CD14-positive monocyte (primary cell): ENCODE data around the gene SMIM15. TPM values are rescaled to one million over a fixed set of nuclear protein-coding genes. Genes with fewer than 3 reads are reported as not detected.
"Not testable (repeated sequence)": the region's sequence is repeated elsewhere in the genome, so short reads cannot be mapped to it uniquely, and the experiment has no call there.

Experiments
- DNase-seq, 3 donors: peaks; one replicate each; pipeline ENCODE4 v3.0.0-alpha.2; 2011 to 2022
- H2AFZ ChIP-seq: 2 replicates; pipeline ENCODE4 v1.6.0; 2012; ENCODE audit warnings: mild to moderate bottlenecking, low read depth, low read length, inconsistent platforms; ENCODE audit not compliant: insufficient read depth, poor library complexity, severe bottlenecking
- H3K27ac ChIP-seq, 2 donors: 1 replicate in 1 of 2; 2 replicates in 1 of 2; pipeline ENCODE4 v1.5.1; 2012 to 2013; ENCODE audit warnings: low read length in 2 of 2, control low read depth in 1 of 2, inconsistent platforms in 1 of 2, low read depth in 1 of 2, mild to moderate bottlenecking in 1 of 2
- H3K27me3 ChIP-seq, 2 donors: one replicate each; pipeline versions ENCODE4 v1.6.0 to v1.6.1; 2011 to 2013; ENCODE audit warnings: low read length in 2 of 2; ENCODE audit not compliant: control insufficient read depth in 2 of 2, insufficient read depth in 2 of 2
- H3K36me3 ChIP-seq, 2 donors: replicated peaks in 1 of 2; 1 replicate in 1 of 2; 2 replicates in 1 of 2; pipeline versions ENCODE4 v1.5.1 to v1.6.1; 2012 to 2013; ENCODE audit warnings: low read length in 2 of 2, control low read depth in 1 of 2, inconsistent platforms in 1 of 2, mild to moderate bottlenecking in 1 of 2; ENCODE audit not compliant: insufficient read depth in 2 of 2, control insufficient read depth in 1 of 2
- H3K4me1 ChIP-seq, 2 donors: 1 replicate in 1 of 2; 2 replicates in 1 of 2; pipeline versions ENCODE4 v1.5.1 to v1.6.1; 2012 to 2013; ENCODE audit warnings: low read length in 2 of 2, control low read depth in 1 of 2, inconsistent platforms in 1 of 2, mild to moderate bottlenecking in 1 of 2, moderate library complexity in 1 of 2; ENCODE audit not compliant: insufficient read depth in 2 of 2, control insufficient read depth in 1 of 2
- H3K4me2 ChIP-seq: replicated peaks from 2 replicates; pipeline ENCODE3; 2012; ENCODE audit warnings: low read length, moderate library complexity, mild to moderate bottlenecking; ENCODE audit not compliant: poor library complexity, severe bottlenecking; ENCODE audit errors: extremely low read depth
- H3K4me3 ChIP-seq, 3 experiments: fragments of 200-600 bp in 1 of 3; sonication (generic) in 1 of 3; replicated peaks in 1 of 3; 1 replicate in 2 of 3; 2 replicates in 1 of 3; pipeline ENCODE4 v1.5.1; 2011 to 2013; ENCODE audit warnings: low read length in 3 of 3, mild to moderate bottlenecking in 3 of 3, control low read depth in 2 of 3, low read depth in 2 of 3, inconsistent platforms in 1 of 3, moderate library complexity in 1 of 3
- H3K79me2 ChIP-seq: 2 replicates; pipeline ENCODE4 v1.6.0; 2012; ENCODE audit warnings: mild to moderate bottlenecking, control low read depth, inconsistent platforms, low read length, moderate library complexity; ENCODE audit not compliant: insufficient read depth
- H3K9ac ChIP-seq: 2 replicates; pipeline ENCODE4 v1.6.0; 2017; ENCODE audit warnings: low read length, mild to moderate bottlenecking; ENCODE audit not compliant: insufficient read depth, poor library complexity, severe bottlenecking
- H3K9me3 ChIP-seq, 2 donors: replicated peaks in 1 of 2; 1 replicate in 1 of 2; 2 replicates in 1 of 2; pipeline versions ENCODE4 v1.5.1 to v1.6.1; 2012 to 2013; ENCODE audit warnings: low read length in 2 of 2, control low read depth in 1 of 2; ENCODE audit not compliant: control insufficient read depth in 1 of 2, insufficient read depth in 1 of 2
- H4K20me1 ChIP-seq: 2 replicates; pipeline ENCODE4 v1.6.0; 2012; ENCODE audit warnings: mild to moderate bottlenecking, low read length, control low read depth, moderate library complexity; ENCODE audit not compliant: insufficient read depth
- H3K27ac Mint-ChIP-seq, 7 donors: one replicate each; pipeline ENCODE4 v1.8.0; 2020; ENCODE audit warnings: mild to moderate bottlenecking in 7 of 7, mixed read lengths in 7 of 7, moderate library complexity in 6 of 7, inconsistent platforms in 2 of 7
- H3K27me3 Mint-ChIP-seq, 3 donors: one replicate each; pipeline ENCODE4 v1.8.0; 2021 to 2022; ENCODE audit warnings: low read depth in 3 of 3, mild to moderate bottlenecking in 3 of 3, mixed read lengths in 3 of 3, moderate library complexity in 3 of 3, inconsistent platforms in 1 of 3
- H3K36me3 Mint-ChIP-seq, 2 donors: one replicate each; pipeline ENCODE4 v1.8.0; 2020; ENCODE audit warnings: mixed read lengths in 2 of 2, inconsistent platforms in 1 of 2, mild to moderate bottlenecking in 1 of 2
- H3K4me1 Mint-ChIP-seq: one replicate; pipeline ENCODE4 v1.8.0; 2020; ENCODE audit warnings: mild to moderate bottlenecking, mixed read lengths
- H3K4me3 Mint-ChIP-seq, 2 donors: one replicate each; pipeline ENCODE4 v1.8.0; 2020; ENCODE audit warnings: mild to moderate bottlenecking in 2 of 2, mixed read lengths in 2 of 2, moderate library complexity in 1 of 2
- H3K9me3 Mint-ChIP-seq, 7 donors: one replicate each; pipeline ENCODE4 v1.8.0; 2020 to 2022; ENCODE audit warnings: mixed read lengths in 7 of 7, mild to moderate bottlenecking in 6 of 7, moderate library complexity in 6 of 7, inconsistent platforms in 2 of 7
- CTCF ChIP-seq: fragments of 200-600 bp; IDR thresholded peaks from one replicate; pipeline ENCODE4 v1.8.0; 2022; ENCODE audit warnings: antibody characterized with exemption, mild to moderate bottlenecking
- WGBS: methylation state at CpG from one replicate; pipeline ENCODE4 v1.1.5; 2013; ENCODE audit warnings: missing lambda C conversion rate; ENCODE audit not compliant: insufficient coverage; 5-methylcytosine and 5-hydroxymethylcytosine counted together
- intact Hi-C, 2 donors: fragments of 100-400 bp; cut with micrococcal nuclease; formaldehyde crosslinking; loops; one replicate each; pipeline versions ENCODE4 v1.15.0 to v1.15.1; 2023
- polyA plus RNA-seq, 3 donors: library from polyadenylated mRNA; depleted of rRNA in 1 of 3; unstranded in 2 of 3; stranded (reverse) in 1 of 3; fragments of 300-500 nt in 2 of 3; fragments of >200 nt in 1 of 3; fragmentation: Illumina TruSeq in 2 of 3; gene quantifications; 1 replicate in 2 of 3; 2 replicates in 1 of 3; pipeline ENCODE4 v1.2.3, GENCODE V29; 2012 to 2021

The SMIM15 gene
- polyA plus RNA-seq, 3 donors: 7.0 to 43.4 (median 32.0) TPM

- H3K9ac ChIP-seq, H3K27ac Mint-ChIP-seq, H3K27me3 Mint-ChIP-seq, H3K4me1 ChIP-seq, intact Hi-C loops, H3K36me3 ChIP-seq, H3K4me3 Mint-ChIP-seq, H3K4me2 ChIP-seq, H3K27me3 ChIP-seq, H2AFZ ChIP-seq, DNase-seq, H3K27ac ChIP-seq, H3K36me3 Mint-ChIP-seq, H3K79me2 ChIP-seq, H4K20me1 ChIP-seq, H3K4me3 ChIP-seq, H3K9me3 ChIP-seq: not testable (repeated sequence)
- Mint-ChIP-seq H3K9me3 (peaks cover 11 to 22% (median 14%) of the 10 kb centered on the region in 7 donors), H3K4me1 (peaks cover 13% of the 10 kb centered on the region)
Observed at GRCh38 chr5:61187352-61187751, 25.1 kb upstream of the SMIM15 start.

- no peak overlapping the region for H3K4me3 Mint-ChIP-seq
Observed at GRCh38 chr5:61186634-61187033, 24.4 kb upstream of the SMIM15 start.

More at GRCh38 chr5:61186634-61187033, 24.4 kb upstream of the SMIM15 start:
- Mint-ChIP-seq H3K36me3 (peaks cover 0 to 3% of the 10 kb centered on the region in 2 donors), H3K27me3 (peaks cover 0 to 5% (median 3%) of the 10 kb centered on the region in 3 donors), H3K4me1 (peaks cover 20% of the 10 kb centered on the region), H3K9me3 (peaks cover 4 to 15% (median 8%) of the 10 kb centered on the region in 7 donors), H3K27ac (peak overlapping the region in 1 of 7 donors; percentile 21)
- Histone ChIP-seq H3K4me1 (peaks cover 3 to 12% of the 10 kb centered on the region in 2 donors), H3K9me3 (peaks cover 0 to 2% of the 10 kb centered on the region in 2 donors), H3K27ac (no peak overlapping the region), H3K79me2 (no peaks in the 10 kb centered on the region), H3K36me3 (no peaks in the 10 kb centered on the region), H3K9ac (no peak overlapping the region), H3K4me2 (no peak overlapping the region), H3K4me3 (no peak overlapping the region), H3K27me3 (no peaks in the 10 kb centered on the region), H4K20me1 (no peaks in the 10 kb centered on the region), H2AFZ (no peak overlapping the region)
- 37% methylated on average over 2 of the region's 2 CpGs for WGBS
- intact Hi-C loops: no loop called here
- DNase-seq: no peak
- no peak for TF ChIP-seq CTCF
